HG03175 (cell line): ENCODE measurements around the gene PLCB3.

ENCODE experiments used
- ATAC-seq: cut with Tn5 transposase; IDR thresholded peaks from one replicate; pipeline ENCODE4 v1.9.1; 2021; ENCODE audit warnings: mild to moderate bottlenecking, moderate library complexity; ENCODE audit not compliant: unreplicated experiment

The PLCB3 gene

DNA sequence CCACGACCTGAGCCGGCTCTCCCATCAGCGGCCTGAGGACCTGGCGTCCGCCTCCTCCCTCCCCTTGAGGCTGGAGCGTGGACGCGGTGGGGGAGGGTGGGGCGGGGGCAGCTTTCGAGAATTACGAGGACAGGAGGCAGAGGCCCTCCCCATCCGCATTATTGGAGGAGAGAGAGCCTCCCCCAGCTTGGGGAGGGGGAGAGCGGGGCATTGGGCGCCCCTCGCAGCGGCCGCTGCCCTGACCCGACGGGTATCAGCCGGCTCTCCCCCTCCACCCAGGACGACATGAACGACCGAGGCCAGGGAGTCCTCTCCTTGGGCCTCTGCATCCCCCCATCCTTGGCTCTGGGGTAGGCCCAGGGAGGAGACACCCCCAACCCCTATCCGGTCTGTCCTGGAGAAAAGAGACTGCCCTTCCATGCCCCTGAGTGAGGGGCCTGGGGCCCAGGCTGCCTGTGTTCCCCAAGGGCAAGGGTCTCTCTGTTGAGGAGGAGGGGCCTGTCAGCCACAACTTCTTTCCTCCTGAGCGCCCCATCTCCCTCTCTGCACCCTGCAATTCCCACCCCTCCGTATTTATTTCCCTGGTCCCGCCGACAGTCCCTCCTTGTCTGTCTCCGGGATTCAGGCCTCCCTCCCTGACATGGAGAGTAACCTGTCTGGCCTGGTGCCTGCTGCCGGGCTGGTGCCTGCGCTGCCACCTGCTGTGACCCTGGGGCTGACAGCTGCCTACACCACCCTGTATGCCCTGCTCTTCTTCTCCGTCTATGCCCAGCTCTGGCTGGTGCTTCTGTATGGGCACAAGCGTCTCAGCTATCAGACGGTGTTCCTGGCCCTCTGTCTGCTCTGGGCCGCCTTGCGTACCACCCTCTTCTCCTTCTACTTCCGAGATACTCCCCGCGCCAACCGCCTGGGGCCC is 34.8 kb downstream of the PLCB3 start:
- ATAC-seq = no peak

GRCh38 chr11:64286801-64287159 is 35.5 kb downstream of the PLCB3 start:
- no peak for ATAC-seq

DNA sequence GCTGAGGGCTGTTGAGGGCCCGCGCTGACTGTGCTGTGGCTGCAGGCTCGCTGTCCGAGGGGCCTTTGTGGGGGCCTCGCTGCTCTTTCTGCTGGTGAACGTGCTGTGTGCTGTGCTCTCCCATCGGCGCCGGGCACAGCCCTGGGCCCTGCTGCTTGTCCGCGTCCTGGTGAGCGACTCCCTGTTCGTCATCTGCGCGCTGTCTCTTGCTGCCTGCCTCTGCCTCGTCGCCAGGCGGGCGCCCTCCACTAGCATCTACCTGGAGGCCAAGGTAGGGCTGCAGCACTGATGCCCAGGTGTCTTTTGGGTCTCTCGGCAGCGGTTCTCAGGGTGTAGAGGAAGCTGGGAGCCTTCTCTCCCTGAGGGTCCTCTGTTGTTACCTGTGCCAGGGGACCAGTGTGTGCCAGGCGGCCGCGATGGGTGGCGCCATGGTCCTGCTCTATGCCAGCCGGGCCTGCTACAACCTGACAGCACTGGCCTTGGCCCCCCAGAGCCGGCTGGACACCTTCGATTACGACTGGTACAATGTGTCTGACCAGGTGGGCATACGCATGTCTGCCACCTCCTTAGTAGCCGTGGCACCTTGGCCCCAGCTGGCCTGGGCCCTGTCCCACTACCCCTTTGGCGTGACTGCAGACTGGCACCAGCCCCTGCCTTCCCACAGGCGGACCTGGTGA is 36.5 kb downstream of the PLCB3 start:
- no peak for ATAC-seq

- no peak for ATAC-seq
Measured at GRCh38 chr11:64288353-64288750, 37.0 kb downstream of the PLCB3 start.

GRCh38 chr11:64289002-64289564 is 37.8 kb downstream of the PLCB3 start:
- no peak for ATAC-seq

GRCh38 chr11:64290352-64291261 is 39.3 kb downstream of the PLCB3 start:
- no peak for ATAC-seq

GRCh38 chr11:64291262-64291751 is 40.0 kb downstream of the PLCB3 start, which contains the start of gene KCNK4:
KCNK4 (plus strand) TSS chr11:64291302; CDS start chr11:64293019, 1,717 bp downstream.
- ATAC-seq = no peak

GRCh38 chr11:64291752-64292459 is 40.6 kb downstream of the PLCB3 start:
- no peak for ATAC-seq

DNA sequence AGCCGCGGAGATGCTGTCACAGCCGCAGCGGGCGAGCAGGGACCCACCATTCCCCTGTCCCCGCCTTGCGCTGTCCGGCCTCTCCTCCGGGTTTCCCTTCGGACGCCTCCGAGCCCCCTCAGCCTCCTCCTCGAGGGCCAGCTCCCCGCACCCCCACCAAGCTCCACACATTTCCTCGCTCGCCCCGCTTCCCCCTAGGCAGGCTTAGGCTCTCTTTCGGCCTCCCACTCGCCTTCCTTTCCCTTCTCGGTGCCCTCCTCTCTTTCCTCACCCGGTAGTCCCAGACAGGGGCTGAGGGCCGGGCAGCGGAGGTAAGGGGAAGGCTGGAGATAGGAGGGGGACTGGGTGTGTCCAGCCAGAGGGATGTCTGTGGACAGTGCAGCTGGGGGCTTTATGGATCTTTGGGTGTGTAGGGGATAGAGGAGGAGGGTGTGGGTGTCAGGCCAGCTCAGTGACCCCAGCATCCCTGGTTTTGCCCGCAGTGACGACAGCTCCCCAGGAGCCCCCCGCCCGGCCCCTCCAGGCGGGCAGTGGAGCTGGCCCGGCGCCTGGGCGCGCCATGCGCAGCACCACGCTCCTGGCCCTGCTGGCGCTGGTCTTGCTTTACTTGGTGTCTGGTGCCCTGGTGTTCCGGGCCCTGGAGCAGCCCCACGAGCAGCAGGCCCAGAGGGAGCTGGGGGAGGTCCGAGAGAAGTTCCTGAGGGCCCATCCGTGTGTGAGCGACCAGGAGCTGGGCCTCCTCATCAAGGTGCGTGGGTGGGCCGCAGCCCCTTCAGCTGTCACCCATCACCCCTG is 41.3 kb downstream of the PLCB3 start:
- no peak for ATAC-seq

DNA sequence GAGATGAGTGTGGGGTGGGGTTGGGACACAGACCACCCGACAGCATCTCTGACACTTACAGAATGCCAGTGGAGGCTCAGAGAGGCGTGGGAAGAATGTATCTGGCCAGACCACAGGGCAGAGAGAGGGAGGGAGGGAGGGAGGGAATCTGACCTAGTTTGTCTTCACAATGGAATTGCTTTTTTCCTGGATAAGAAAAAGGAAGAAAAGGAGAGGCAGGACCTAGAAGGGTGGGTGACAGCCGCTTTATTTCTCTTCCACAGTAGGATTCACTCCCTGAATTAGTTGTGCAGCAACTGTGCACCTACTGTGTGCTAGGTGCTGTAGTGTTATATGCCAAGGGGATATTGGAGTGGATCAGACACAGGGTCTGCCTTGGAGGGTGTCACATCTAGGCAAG is 43.4 kb downstream of the PLCB3 start:
- ATAC-seq = no peak

DNA sequence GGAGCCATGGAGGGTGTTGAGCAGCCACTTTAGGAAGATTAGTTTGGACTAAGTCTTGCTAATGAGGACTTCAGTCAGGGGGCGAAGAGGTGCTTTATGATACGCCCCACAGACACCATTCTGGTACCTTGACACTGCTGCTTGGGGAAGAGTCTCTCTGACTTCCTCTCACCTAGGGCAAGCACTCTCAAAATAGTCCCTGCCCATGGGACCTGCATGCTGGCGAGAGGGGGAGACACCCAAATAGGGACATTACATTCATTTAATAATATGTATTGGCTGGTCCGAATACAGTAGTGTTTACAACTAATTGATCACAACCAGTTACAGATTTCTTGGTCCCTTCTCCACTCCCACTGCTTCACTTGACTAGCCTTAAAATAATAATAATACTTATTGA is 44.4 kb downstream of the PLCB3 start:
- ATAC-seq = no peak

DNA sequence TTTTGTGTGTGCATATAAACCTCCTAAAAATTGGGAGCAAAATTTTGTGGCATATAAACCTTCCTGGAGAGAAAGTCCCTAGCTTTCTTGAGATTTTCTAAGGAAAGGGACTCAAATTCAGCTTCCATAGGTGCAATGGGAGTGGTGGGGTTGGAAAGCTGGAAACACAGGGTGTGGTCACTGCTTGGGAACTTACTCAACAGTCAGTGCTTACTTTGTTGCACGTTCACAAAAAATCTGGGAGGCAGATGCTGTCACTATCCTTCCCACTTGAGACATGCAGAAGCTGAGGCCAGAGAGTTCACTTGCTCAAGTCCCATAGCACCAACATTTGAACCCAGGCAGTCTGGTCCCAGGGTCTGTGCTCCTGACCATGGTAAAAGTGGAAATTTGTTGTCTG is 44.9 kb downstream of the PLCB3 start:
- no peak for ATAC-seq

GRCh38 chr11:64296830-64297698 is 45.7 kb downstream of the PLCB3 start:
- no peak for ATAC-seq

- ATAC-seq = no peak
Measured at GRCh38 chr11:64297699-64298358, 46.5 kb downstream of the PLCB3 start.

- no peak for ATAC-seq
Measured at GRCh38 chr11:64298966-64299846, 47.9 kb downstream of the PLCB3 start.

- ATAC-seq = no peak
Measured at GRCh38 chr11:64299847-64300648, 48.7 kb downstream of the PLCB3 start, which contains the start of gene CATSPERZ. CATSPERZ (plus strand) TSS chr11:64300358; CDS start chr11:64300411, 53 bp downstream.
